ENCODE data around the gene ATXN1. TPM values are rescaled to one million over a fixed set of nuclear protein-coding genes. Genes with fewer than 3 reads are reported as not detected.
A peak's percentile ranks its signal among the peaks of the same experiment; 100 is the strongest.

ATXN1 gene
- total RNA-seq, 1 donor from 2014 or later = 59.8 TPM

DNA sequence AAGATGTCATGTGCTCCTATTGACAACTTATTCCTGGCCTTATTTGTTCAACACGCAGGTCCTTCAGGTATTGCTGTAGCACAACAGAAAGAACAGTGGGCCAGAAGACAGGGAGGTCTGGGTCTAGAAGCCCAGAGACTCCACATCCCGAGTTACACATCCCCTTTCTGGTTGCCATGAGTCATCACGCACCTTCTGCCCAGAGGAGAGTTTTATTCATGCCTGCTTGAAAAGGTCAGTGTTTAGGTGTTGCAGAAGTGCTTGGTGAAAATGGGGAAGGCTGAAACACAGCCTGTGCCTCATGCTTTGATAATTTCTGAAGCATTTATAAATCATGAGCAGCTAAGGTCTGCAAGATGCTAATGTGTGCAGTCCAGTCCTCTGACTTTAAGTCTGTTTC, 266.5 kb downstream of the ATXN1 start:
- ChIA-PET CTCF (interaction anchor here (1.2 to 1.8 kb wide), 6 partner anchors 10 to 268 kb away, joined by 3 to 8 read pairs (median 4); partner anchors contain the start of gene ATXN1), POLR2A (interaction anchor here (0.6 to 1.4 kb wide), 6 partner anchors 10 to 214 kb away, joined by 3 to 6 read pairs (median 4); no protein-coding TSS in a partner anchor)
- Mint-ChIP-seq H3K27ac (peak overlapping the region; percentile 60), H3K4me1 (peaks cover 39% of the 10 kb centered on the region), H3K27me3 (no peaks in the 10 kb centered on the region), H3K9me3 (peaks cover 2% of the 10 kb centered on the region), H3K36me3 (ENCODE audit: low read depth) (peaks cover 3% of the 10 kb centered on the region), H3K4me3 (peak overlapping the region; percentile 17)
- ATAC-seq (ENCODE audit: low read depth) (peak; percentile 89), DNase-seq (no peak)
- intact Hi-C loops (cut with micrococcal nuclease) = loop anchor here (1.0 to 2.0 kb wide), 4 partner anchors 10 to 73 kb away; no protein-coding TSS in a partner anchor
- TF ChIP-seq, protein P1, sequence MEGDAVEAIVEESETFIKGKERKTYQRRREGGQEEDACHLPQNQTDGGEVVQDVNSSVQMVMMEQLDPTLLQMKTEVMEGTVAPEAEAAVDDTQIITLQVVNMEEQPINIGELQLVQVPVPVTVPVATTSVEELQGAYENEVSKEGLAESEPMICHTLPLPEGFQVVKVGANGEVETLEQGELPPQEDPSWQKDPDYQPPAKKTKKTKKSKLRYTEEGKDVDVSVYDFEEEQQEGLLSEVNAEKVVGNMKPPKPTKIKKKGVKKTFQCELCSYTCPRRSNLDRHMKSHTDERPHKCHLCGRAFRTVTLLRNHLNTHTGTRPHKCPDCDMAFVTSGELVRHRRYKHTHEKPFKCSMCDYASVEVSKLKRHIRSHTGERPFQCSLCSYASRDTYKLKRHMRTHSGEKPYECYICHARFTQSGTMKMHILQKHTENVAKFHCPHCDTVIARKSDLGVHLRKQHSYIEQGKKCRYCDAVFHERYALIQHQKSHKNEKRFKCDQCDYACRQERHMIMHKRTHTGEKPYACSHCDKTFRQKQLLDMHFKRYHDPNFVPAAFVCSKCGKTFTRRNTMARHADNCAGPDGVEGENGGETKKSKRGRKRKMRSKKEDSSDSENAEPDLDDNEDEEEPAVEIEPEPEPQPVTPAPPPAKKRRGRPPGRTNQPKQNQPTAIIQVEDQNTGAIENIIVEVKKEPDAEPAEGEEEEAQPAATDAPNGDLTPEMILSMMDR (IDR thresholded peaks at IDR 0.05) = no peak

DNA sequence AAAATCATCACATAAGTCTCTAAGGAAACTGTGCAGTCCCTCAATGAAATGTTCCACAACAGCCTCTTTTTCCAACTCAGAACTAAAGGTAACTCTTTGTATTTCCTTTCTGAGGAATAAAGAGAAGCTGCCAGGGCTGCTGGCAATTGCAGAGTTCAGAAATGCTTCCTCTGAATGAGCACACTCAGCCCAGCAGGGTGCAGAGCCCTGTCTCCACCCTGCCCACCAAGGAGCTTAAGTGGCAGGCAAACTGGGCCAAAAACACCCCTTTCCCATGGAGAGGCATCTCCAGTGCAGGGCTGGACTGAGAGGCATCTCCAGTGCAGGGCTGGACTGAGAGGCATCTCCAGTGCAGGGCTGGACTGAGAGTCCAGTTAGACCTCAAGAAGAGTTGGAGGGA, 267.5 kb downstream of the ATXN1 start:
- Mint-ChIP-seq H3K4me1 (peaks cover 39% of the 10 kb centered on the region), H3K4me3 (no peak overlapping the region), H3K27ac (no peak overlapping the region), H3K9me3 (no peaks in the 10 kb centered on the region), H3K27me3 (no peaks in the 10 kb centered on the region), H3K36me3 (ENCODE audit: low read depth) (peaks cover 3% of the 10 kb centered on the region)
- CTCF ChIA-PET = interaction anchor here (1.2 to 1.8 kb wide), 2 partner anchors 17 to 268 kb away, joined by 4 to 6 read pairs; partner anchors contain the start of gene ATXN1
- POLR2A ChIA-PET = interaction anchor here (0.9 to 2.3 kb wide), 7 partner anchors 11 to 162 kb away, joined by 3 to 20 read pairs (median 7); no protein-coding TSS in a partner anchor
- intact Hi-C loops (cut with micrococcal nuclease) = loop anchor here (2.0 kb wide), 1 partner anchor 17 kb away; no protein-coding TSS in a partner anchor
- ATAC-seq (ENCODE audit: low read depth) (no peak), DNase-seq (no peak)
- TF ChIP-seq, protein P1 (IDR thresholded peaks at IDR 0.05) = no peak

DNA sequence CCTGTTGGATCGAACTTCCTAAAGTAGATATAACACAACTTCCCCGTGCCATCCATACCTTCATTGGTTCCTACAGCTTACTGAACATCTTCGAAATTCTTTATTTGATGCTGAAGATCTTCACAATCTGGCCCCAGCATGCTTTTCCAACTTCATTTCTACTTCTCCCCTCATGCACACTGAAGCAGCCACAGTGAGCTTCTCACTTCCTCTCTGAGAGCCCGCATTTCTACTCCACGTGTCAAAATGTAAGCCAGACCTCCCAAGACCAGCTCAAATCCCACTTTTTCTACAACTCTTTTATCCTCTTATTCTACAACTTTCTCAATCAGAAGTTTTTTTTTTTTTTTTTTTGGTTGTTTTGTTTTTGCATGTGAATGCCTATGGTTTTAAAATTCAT, 268.1 kb downstream of the ATXN1 start:
- intact Hi-C loops (cut with micrococcal nuclease) = no loop called here
- POLR2A ChIA-PET = interaction anchor here (0.6 to 2.3 kb wide), 11 partner anchors 9 to 161 kb away, joined by 3 to 20 read pairs (median 6); no protein-coding TSS in a partner anchor
- H3K27ac Mint-ChIP-seq = peak overlapping the region; percentile 47

DNA sequence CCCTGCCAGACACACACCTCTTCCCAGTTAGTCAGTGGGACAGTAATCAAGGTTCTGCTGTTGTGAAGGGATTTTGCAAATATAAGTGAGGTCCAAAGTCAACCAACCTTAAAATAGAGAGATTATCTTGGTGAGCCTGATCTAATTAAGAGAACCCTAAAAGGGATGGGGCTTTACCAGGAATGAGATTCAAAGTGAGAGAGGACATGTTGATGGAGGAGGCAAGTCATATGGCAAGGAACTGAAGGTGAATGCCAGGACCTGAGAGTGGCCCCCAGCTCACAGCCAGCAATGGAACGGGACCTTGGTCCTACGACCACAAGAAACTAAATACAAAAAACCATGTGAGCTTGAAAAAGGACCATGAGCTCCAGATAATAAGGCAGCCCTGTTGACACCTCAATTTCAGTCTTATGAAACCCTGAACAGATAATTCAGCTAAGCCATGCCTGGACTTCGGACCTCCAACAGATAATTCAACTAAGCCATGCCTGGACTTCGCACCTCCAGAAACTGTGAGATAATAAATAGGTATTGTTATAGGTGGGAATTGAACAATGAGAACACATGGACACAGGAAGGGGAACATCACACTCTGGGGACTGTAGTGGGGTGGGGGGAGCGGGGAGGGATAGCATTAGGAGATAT, 269.5 kb downstream of the ATXN1 start:
- intact Hi-C loops (cut with micrococcal nuclease) = no loop called here
- TF ChIP-seq, protein P1 (IDR thresholded peaks at IDR 0.05) = no peak

More for the DNA sequence above, 268.1 kb downstream of the ATXN1 start:
- Mint-ChIP-seq H3K4me1 (peaks cover 39% of the 10 kb centered on the region), H3K27me3 (no peaks in the 10 kb centered on the region), H3K36me3 (ENCODE audit: low read depth) (no peaks in the 10 kb centered on the region), H3K9me3 (no peaks in the 10 kb centered on the region), H3K4me3 (no peak overlapping the region)
- ATAC-seq (ENCODE audit: low read depth) (no peak), DNase-seq (no peak)
- TF ChIP-seq, protein P1 (IDR thresholded peaks at IDR 0.05) = no peak
- CTCF ChIA-PET = interaction anchor here (1.0 to 1.2 kb wide), 3 partner anchors 17 to 109 kb away, joined by 3 to 4 read pairs (median 3); no protein-coding TSS in a partner anchor

DNA sequence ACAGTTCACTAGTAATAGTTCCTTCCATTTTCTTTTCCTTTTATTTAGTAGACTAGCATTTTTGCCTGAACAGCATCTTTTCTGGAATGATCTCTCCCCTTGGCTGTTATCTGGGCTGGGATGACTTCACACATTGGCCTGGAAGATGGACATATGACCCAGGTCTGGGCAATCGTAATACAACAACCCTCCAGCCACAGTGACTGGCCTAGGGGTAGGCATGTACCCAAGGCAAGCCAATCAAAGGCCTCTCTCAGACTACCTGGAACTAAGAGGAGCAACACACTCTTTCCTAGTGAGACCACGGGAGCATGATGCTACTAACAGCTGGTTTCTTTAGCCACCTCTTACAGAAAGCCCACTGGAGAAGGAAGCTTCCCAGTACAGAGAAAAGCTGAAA, 270.6 kb downstream of the ATXN1 start:
- Mint-ChIP-seq H3K4me1 (peaks cover 31% of the 10 kb centered on the region), H3K36me3 (ENCODE audit: low read depth) (peaks cover 3% of the 10 kb centered on the region), H3K4me3 (no peak overlapping the region), H3K27ac (peak overlapping the region; percentile 3), H3K9me3 (no peaks in the 10 kb centered on the region), H3K27me3 (no peaks in the 10 kb centered on the region)
- ATAC-seq (ENCODE audit: low read depth) = no peak
- TF ChIP-seq, protein P1 (IDR thresholded peaks at IDR 0.05) = no peak
- CTCF ChIA-PET = no interaction called here
- no peak for DNase-seq
- intact Hi-C loops (cut with micrococcal nuclease) = no loop called here
- POLR2A ChIA-PET = no interaction called here

More for the DNA sequence above, 269.5 kb downstream of the ATXN1 start:
- Mint-ChIP-seq H3K9me3 (no peaks in the 10 kb centered on the region), H3K4me3 (no peak overlapping the region), H3K27me3 (no peaks in the 10 kb centered on the region), H3K4me1 (peaks cover 39% of the 10 kb centered on the region), H3K27ac (no peak overlapping the region), H3K36me3 (ENCODE audit: low read depth) (no peaks in the 10 kb centered on the region)
- CTCF ChIA-PET = no interaction called here
- no peak for ATAC-seq (ENCODE audit: low read depth)
- POLR2A ChIA-PET = interaction anchor here (2.3 kb wide), 1 partner anchor 18 kb away, joined by 7 read pairs; no protein-coding TSS in a partner anchor
- DNase-seq = no peak

Measured in activated B cell treated with CpG ODN at 0.5 μM for 24 hours (primary cell).